GM23248 (cell line): Measurements from ENCODE around the gene HSH2D. TPM values are rescaled to one million over a fixed set of nuclear protein-coding genes. Genes with fewer than 3 reads are reported as not detected.

Source experiments
- DNase-seq: peaks from one replicate; pipeline ENCODE4 v3.0.0-alpha.2; 2015
- H2AFZ ChIP-seq: fragments of 200-600 bp; sonication (generic); 2 replicates; pipeline ENCODE4 v1.6.1; 2016; ENCODE audit warnings: antibody characterized with exemption
- H3F3A ChIP-seq: fragments of 200-600 bp; sonication (generic); 2 replicates; pipeline ENCODE4 v1.6.1; 2016; ENCODE audit warnings: mild to moderate bottlenecking, antibody characterized with exemption, mixed run types; ENCODE audit not compliant: insufficient read depth
- H3K27ac ChIP-seq: fragments of 200-600 bp; sonication (generic); 2 replicates; pipeline ENCODE4 v1.5.1; 2016; ENCODE audit warnings: mild to moderate bottlenecking
- H3K27me3 ChIP-seq: fragments of 200-600 bp; sonication (generic); replicated peaks from 2 replicates; pipeline ENCODE4 v1.6.1; 2016; ENCODE audit warnings: mild to moderate bottlenecking; ENCODE audit not compliant: insufficient read depth
- H3K36me3 ChIP-seq: fragments of 200-600 bp; sonication (generic); 2 replicates; pipeline ENCODE4 v1.6.1; 2016; ENCODE audit warnings: low read depth, mild to moderate bottlenecking
- H3K4me1 ChIP-seq: fragments of 200-600 bp; sonication (generic); 2 replicates; pipeline ENCODE4 v1.6.1; 2016; ENCODE audit warnings: mild to moderate bottlenecking; ENCODE audit not compliant: insufficient read depth
- H3K4me2 ChIP-seq: fragments of 200-600 bp; sonication (generic); one replicate; pipeline ENCODE4 v1.6.1; 2016; ENCODE audit warnings: mild to moderate bottlenecking; ENCODE audit not compliant: unreplicated experiment
- H3K4me3 ChIP-seq: fragments of 200-600 bp; sonication (generic); 2 replicates; pipeline ENCODE4 v1.5.1; 2016; ENCODE audit warnings: mild to moderate bottlenecking
- H3K79me2 ChIP-seq: fragments of 200-600 bp; sonication (generic); 2 replicates; pipeline ENCODE4 v1.6.1; 2016; ENCODE audit warnings: mild to moderate bottlenecking; ENCODE audit not compliant: insufficient read depth
- H3K9ac ChIP-seq: fragments of 200-600 bp; sonication (generic); 2 replicates; pipeline ENCODE4 v1.6.1; 2016; ENCODE audit warnings: mild to moderate bottlenecking
- H3K9me2 ChIP-seq: fragments of 200-600 bp; sonication (generic); 2 replicates; pipeline ENCODE4 v1.6.1; 2016; ENCODE audit warnings: mixed run types, mild to moderate bottlenecking, moderate library complexity; ENCODE audit not compliant: insufficient read depth
- H3K9me3 ChIP-seq: fragments of 200-600 bp; sonication (generic); one replicate; pipeline ENCODE4 v1.6.1; 2017; ENCODE audit warnings: low read depth
- H4K20me1 ChIP-seq: fragments of 200-600 bp; sonication (generic); 2 replicates; pipeline ENCODE4 v1.6.0; 2016; ENCODE audit not compliant: insufficient read depth
- EZH2 ChIP-seq: fragments of 200-600 bp; sonication (generic); IDR thresholded peaks from 2 replicates; pipeline ENCODE4 v1.6.1; 2018; ENCODE audit warnings: antibody characterized with exemption, mild to moderate bottlenecking; ENCODE audit not compliant: insufficient read depth, poor library complexity, severe bottlenecking
- EZH2phosphoT487 ChIP-seq: fragments of 200-600 bp; sonication (generic); IDR thresholded peaks from 2 replicates; pipeline ENCODE4 v1.6.1; 2018; ENCODE audit warnings: antibody characterized with exemption, moderate library complexity, mild to moderate bottlenecking, low read depth; ENCODE audit not compliant: insufficient read depth
- WGBS, 2 experiments: methylation state at CpG; one replicate each; pipeline ENCODE4 v1.1.6; 2015 to 2017; ENCODE audit warnings: low lambda C conversion rate in 2 of 2, low coverage in 1 of 2; ENCODE audit errors: missing lambda C conversion rate in 2 of 2; 5-methylcytosine and 5-hydroxymethylcytosine counted together
- in situ Hi-C: fragments of 300-500 bp; cut with MboI; formaldehyde crosslinking; loops from 2 replicates; pipeline ENCODE4 v1.15.0; 2020
- polyA plus RNA-seq: library from polyadenylated mRNA; unstranded; fragments of >200 nt; fragmentation: Nextera tagmentation; extraction: Ambion mirVana; gene quantifications from 2 replicates; pipeline ENCODE4 v1.2.1, GENCODE V29; 2016
- total RNA-seq: library from RNA; depleted of rRNA; stranded (reverse); fragments of >200 nt; shearing (Covaris generic); gene quantifications from 2 replicates; pipeline ENCODE4 v1.2.3, GENCODE V29; 2014

The HSH2D gene
- total and polyA plus RNA-seq, 2 experiments from 2014 or later, result not detected

GRCh38 chr19:16121967-16122366 lies 21.5 kb upstream of the HSH2D start:
- Histone ChIP-seq H3K27me3 (no peaks in the 10 kb centered on the region), H3K4me3 (no peak overlapping the region), H3K4me2 (no peak overlapping the region), H3K36me3 (peaks cover 13% of the 10 kb centered on the region; the same call in 1 of the 2 replicates), H4K20me1 (no peaks in the 10 kb centered on the region), H3K9me2 (no peaks in the 10 kb centered on the region), H3K9me3 (no peaks in the 10 kb centered on the region), H3K79me2 (peaks cover 5% of the 10 kb centered on the region; the same call in 1 of the 2 replicates), H3F3A (no peaks in the 10 kb centered on the region), H3K4me1 (no peaks in the 10 kb centered on the region), H3K9ac (no peak overlapping the region), H2AFZ (no peak overlapping the region), H3K27ac (no peak overlapping the region)
- in situ Hi-C loops, result no loop called here
- no peak for TF ChIP-seq EZH2phosphoT487
- no peak for TF ChIP-seq EZH2
- DNase-seq, result no peak
- 94 to 95% methylated on average over 11 of the region's 11 CpGs for WGBS, 2 experiments

- no peak for DNase-seq
- Histone ChIP-seq H3K4me1 (no peaks in the 10 kb centered on the region), H3K4me3 (no peak overlapping the region)
Observed at GRCh38 chr19:16124953-16125352, 18.5 kb upstream of the HSH2D start.

GRCh38 chr19:16125737-16126495 lies 17.6 kb upstream of the HSH2D start:
- TF ChIP-seq EZH2, result no peak
- TF ChIP-seq EZH2phosphoT487, result no peak
- 79 to 80% methylated on average over 10 of the region's 10 CpGs for WGBS, 2 experiments
- Histone ChIP-seq H3K27ac (no peak overlapping the region), H3K9me3 (no peaks in the 10 kb centered on the region), H3K9ac (no peak overlapping the region), H3K9me2 (no peaks in the 10 kb centered on the region), H3K4me3 (no peak overlapping the region), H3K4me2 (no peak overlapping the region), H3F3A (no peaks in the 10 kb centered on the region), H3K79me2 (no peaks in the 10 kb centered on the region), H3K4me1 (no peaks in the 10 kb centered on the region), H3K27me3 (no peaks in the 10 kb centered on the region), H2AFZ (no peak overlapping the region), H4K20me1 (no peaks in the 10 kb centered on the region), H3K36me3 (peaks cover under 1% of the 10 kb centered on the region; the same call in 1 of the 2 replicates)
- DNase-seq, result no peak
- in situ Hi-C loops, result no loop called here

More at GRCh38 chr19:16124953-16125352, 18.5 kb upstream of the HSH2D start:
- H3K9me2 ChIP-seq, result no peaks in the 10 kb centered on the region
- H3K79me2 ChIP-seq, result no peaks in the 10 kb centered on the region
- H3K27me3 ChIP-seq, result no peaks in the 10 kb centered on the region
- H4K20me1 ChIP-seq, result no peaks in the 10 kb centered on the region
- no peak overlapping the region for H3K27ac ChIP-seq
- no peak overlapping the region for H2AFZ ChIP-seq
- H3K36me3 ChIP-seq, result peaks cover 4% of the 10 kb centered on the region; the same call in 1 of the 2 replicates
- H3K9ac ChIP-seq, result no peak overlapping the region
- no peaks in the 10 kb centered on the region for H3F3A ChIP-seq
- TF ChIP-seq EZH2phosphoT487, result no peak
- TF ChIP-seq EZH2, result no peak
- no peak overlapping the region for H3K4me2 ChIP-seq
- in situ Hi-C loops, result no loop called here
- 86% methylated on average over 9 to 14 of the region's 14 CpGs for WGBS, 2 experiments
- H3K9me3 ChIP-seq, result no peaks in the 10 kb centered on the region

- H3K4me3 ChIP-seq, result no peak overlapping the region
- no peaks in the 10 kb centered on the region for H3F3A ChIP-seq
- TF ChIP-seq EZH2phosphoT487, result no peak
- TF ChIP-seq EZH2, result no peak
- no peak overlapping the region for H2AFZ ChIP-seq
- no peaks in the 10 kb centered on the region for H3K79me2 ChIP-seq
- no peaks in the 10 kb centered on the region for H3K4me1 ChIP-seq
- no peaks in the 10 kb centered on the region for H4K20me1 ChIP-seq
- H3K27ac ChIP-seq, result no peak overlapping the region
- no peak for DNase-seq
- H3K9ac ChIP-seq, result no peak overlapping the region
- in situ Hi-C loops, result no loop called here
- no peaks in the 10 kb centered on the region for H3K9me3 ChIP-seq
- no peaks in the 10 kb centered on the region for H3K9me2 ChIP-seq
- 82 to 88% methylated on average over 10 to 11 of the region's 11 CpGs for WGBS, 2 experiments
- H3K27me3 ChIP-seq, result no peaks in the 10 kb centered on the region
- no peaks in the 10 kb centered on the region; the same call in 1 of the 2 replicates for H3K36me3 ChIP-seq
- H3K4me2 ChIP-seq, result no peak overlapping the region
Observed at GRCh38 chr19:16127080-16127479, 16.4 kb upstream of the HSH2D start.
